ENCODE results near the gene STARD5.

Gene STARD5

DNA sequence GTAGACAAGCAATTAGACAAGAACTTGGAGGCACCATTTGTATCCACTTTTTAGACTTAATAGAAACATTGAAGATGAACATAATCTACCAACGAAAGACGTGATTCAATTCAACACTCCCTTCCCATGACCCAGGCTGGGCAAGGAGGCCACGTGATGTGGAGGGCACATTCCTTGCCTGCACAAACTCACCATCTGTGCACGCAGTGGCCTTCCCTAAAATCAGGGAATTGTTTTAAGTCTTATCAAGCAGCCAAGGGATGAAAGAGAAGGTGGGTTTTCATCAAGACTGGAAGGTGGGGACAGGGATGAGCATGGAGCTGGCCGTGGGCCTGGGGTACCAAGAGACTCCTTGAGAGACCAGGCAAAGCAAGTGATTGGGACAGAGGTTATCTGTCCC lies 13.5 kb downstream of the STARD5 start:
- DNase-seq = no peak

- DNase-seq = no peak
Observed at GRCh38 chr15:81309647-81310450, 14.1 kb downstream of the STARD5 start.

DNA sequence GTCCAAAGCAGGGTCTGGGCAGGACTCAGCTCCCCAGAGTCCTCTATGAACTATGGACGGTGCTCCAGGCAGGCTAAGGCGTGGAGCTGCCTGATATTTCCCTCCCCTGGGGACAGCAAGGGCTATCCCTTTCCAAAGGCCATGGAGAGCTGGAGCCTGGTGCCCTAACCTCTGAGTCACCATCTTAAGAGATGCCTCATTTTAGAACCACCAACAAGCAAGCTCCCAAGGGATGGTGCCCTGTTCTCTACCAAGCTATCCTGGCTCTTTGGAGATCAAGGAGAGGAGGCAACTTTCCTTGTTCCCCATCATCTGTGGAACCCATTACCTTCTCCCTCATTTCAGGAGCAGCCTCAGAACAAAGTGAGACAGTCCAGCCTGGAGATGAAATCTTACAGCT lies 15.7 kb downstream of the STARD5 start:
- no peak for DNase-seq

DNA sequence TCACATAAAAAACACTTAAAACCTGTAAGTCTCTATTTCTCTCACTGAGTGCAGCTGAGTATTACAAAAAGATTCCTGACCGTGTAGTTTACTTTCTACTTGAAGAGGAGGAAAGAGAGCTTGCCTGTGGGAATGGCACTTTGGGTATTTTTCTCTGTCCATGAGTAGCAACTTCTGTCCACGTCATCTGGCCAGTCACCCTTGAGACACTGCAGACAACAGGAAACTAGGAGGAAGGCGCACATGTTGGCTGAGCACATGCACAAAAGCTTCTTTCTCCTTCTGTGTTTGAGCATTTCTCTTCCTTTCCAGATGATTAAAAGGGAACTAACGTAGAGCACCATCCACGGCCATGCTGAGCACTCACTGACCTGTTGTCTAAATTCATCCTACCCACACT lies 19.7 kb downstream of the STARD5 start:
- no peak for DNase-seq

DNA sequence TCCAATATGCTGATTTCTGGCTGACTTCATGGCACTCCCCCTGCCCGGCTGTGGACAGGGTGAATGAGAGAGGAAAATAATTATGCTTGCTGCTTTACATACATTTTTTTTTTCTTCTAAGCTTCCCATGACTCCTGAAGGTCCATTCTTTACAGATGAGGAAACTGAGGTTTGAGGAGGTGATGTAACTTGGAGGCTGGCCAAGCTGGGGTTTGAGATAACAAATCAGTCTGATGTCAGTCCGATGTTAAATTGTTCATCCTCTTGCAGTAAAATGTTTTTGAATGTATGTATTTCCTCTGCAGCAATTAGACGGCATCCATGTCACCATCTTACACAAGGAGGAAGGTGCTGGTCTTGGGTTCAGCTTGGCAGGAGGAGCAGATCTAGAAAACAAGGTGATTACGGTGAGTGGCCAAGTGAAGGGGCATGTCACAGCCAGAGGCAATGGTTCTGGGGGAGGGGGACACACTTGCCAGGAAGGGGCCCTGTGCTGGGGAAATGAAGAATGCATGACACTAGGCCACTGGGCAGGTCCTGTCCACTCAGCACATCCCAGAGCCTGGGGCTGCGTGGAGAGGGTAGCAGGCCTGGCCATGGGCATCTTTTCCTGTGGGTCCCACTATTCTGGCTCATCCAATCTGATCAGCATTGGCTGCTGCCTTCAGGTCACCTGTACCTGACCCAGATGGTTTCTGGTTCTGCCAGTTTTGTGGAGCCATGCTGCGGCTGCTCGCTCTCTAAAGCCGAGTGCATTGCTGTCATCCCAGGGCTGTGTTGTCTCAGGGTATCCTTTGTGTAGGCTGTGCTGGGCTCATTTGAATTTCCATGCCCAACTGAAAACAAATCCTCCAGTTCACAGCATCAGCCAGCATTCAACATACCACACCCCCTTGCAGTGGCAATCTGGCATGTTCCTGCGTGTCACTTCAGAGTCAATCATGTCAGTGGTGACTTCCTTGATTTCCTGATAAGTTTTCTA lies 20.4 kb downstream of the STARD5 start:
- DNase-seq = no peak

DNA sequence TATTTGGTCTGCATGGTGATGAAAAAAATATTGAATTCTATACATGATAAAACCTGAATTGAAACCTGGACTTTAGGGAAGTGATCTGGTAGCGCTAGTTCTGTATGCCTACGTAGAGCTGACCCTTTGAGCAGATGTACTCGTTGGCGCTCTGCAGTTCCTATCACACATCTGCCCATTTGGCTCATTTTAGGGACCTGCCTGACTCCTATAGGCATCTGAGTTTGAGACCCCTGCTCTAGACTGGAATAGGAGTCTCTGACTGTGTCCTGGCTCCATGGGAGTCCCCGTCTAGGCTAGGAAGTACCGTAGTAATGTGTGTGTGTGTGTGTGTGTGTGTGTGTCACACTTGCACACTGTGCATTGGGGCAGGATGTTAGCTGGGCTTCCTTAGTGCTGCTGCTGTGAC lies 21.2 kb downstream of the STARD5 start:
- DNase-seq = no peak

DNA sequence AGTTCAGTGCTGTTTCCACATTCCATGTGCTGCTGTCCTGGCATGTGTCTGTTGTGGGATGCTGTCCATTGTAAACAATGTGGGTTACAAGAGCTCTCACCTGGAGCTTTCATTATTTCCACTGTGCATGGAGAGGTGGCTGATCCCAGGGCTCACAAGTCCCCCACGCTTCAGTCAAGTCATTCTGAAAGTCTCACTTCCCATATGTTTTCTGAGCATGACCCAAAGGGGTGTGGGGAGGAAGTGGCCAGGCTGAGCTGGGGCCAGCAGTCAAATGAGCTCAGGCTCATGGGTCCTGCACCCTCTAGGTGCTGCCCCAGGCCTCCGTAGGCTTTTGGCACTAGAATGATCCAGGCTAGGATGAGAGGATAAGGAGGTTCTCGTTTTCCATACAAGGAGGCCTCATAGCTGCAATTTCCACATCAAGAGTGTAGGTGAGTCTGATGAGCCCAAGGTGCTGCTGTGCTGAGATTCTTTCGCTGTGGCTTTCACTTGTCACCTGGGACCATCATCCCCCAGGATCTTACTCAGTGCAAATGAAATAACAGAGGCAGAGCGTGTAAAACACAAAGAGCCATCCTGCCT lies 22.0 kb downstream of the STARD5 start:
- no peak for DNase-seq

DNA sequence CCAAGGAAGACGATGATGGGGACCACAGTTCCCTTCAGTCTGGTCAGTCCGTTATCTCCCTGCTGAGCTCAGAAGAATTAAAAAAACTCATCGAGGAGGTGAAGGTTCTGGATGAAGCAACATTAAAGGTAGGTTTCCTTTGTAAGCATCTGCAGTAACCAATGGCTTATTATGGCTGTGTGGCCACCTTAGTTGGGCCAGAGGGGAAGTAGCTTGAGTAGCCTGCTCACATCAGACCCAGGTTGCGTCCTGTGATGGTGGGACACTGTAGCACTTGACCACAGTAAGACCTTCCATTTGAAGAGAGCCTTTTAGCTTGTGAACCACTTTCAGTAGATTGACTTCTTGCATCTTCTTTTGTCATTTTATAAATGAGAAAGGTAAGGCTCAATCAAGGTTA lies 22.6 kb downstream of the STARD5 start:
- DNase-seq = no peak

- no peak for DNase-seq
Observed at GRCh38 chr15:81299630-81300273, 24.2 kb downstream of the STARD5 start.

- no peak for DNase-seq
Observed at GRCh38 chr15:81299156-81299555, 24.8 kb downstream of the STARD5 start.

DNA sequence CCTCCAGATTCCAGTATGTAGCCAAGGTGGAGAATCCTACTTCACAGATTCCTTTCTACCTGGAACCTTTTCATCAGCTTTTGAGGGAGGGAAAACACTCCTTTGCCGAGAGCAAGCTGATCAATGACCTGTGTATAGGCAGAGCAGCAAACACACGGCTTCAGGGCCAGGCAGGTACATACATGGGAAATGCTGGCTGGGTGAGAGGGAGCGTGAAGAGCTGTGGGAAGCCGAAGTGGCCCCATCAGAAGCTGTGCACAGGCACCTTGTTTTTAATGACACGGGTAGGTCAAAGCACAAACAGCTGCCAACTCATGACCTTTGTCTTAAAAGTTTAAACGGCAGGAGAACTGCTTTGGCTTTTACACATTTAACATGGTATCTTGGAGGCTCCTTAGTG lies 25.3 kb downstream of the STARD5 start:
- no peak for DNase-seq

DNA sequence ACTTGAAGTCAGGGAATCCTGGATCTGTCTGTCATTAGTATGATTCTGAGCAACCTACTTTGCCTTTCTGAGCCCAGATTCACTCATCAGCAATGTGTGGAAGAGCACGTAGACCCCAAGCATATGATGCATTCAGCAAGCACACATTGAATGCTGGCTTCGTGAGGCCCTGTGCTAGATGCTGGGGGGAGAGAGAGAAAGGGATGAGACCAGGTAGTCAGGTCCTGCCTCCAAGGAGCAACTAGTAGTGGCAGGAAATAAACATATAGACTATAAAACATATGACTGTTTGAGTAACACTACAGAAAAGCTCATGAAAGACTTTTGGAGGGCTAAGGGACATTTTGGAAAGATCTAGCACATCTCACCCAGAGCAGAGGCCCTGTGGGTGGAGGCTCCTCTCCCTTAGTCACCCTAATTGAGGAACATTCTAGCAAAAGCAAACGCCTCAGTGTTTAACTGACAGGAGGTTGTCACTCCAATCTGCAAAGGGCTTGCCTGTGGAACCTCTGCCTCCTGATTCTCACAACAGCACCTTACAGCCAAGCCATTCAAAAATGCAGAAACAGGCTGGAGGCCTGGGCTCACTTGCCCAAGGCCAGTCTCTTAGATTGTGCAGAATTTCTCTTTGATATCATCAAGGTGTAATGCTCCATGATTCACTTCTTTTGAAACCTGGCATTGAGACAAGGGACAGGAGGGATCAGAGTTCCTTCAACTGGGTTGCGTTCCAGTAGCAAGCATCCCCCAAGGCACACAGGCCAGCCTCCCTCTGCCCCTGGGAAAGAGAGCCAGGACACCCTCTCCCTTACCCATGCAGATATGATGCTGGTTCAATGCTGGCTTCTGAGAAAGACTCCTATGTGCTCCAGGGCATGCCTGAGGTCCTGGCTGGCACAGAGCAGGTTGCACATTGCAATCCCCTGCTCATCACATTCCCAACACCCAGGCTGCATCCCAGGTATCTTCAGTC lies 26.1 kb downstream of the STARD5 start:
- DNase-seq = no peak

- DNase-seq = peak; percentile 22 to 75
Observed at GRCh38 chr15:81297147-81297572, 26.8 kb downstream of the STARD5 start.

DNA sequence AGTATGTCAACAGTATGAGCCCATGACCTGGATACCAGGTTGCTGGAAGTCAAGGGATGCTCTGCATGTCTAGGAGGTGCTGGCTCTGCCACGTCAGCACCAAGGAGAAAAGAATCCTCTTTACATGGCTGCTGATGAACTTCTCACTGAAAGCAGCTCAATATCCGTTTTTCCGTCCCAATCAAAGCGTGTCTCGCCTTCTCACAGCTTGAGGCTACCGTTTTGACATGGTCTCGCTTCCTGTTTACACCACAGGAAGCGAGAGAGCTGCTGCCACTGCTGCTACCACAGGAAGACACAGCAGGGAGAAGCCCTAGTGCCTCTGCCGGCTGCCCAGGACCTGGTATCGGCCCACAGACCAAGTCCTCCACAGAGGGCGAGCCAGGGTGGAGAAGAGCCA lies 27.3 kb downstream of the STARD5 start:
- peak in 1 of 2 experiments; percentile 36 for DNase-seq

DNA sequence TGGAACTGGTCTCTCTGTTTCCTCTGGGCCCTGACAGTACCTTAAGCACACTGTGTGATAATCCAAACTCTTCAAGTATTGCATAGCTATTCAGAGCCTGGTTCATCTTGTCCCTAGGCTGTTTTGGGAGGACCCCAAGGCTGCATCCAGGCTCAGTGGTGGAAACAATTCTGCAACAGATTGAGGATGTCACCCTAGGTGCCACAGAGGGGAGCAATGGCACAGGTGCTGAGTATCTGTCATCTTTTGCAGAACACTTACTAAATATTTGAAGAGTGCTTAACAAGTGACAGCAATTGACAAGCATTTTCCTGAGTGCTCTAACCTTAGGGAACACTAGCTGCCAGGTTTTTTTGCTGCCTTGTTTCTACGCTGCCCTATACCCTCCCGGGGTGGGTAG lies 27.8 kb downstream of the STARD5 start:
- DNase-seq = no peak

- DNase-seq = no peak
Observed at GRCh38 chr15:81295486-81296121, 28.3 kb downstream of the STARD5 start.

GRCh38 chr15:81294516-81294880 lies 29.4 kb downstream of the STARD5 start:
- no peak for DNase-seq

DNA sequence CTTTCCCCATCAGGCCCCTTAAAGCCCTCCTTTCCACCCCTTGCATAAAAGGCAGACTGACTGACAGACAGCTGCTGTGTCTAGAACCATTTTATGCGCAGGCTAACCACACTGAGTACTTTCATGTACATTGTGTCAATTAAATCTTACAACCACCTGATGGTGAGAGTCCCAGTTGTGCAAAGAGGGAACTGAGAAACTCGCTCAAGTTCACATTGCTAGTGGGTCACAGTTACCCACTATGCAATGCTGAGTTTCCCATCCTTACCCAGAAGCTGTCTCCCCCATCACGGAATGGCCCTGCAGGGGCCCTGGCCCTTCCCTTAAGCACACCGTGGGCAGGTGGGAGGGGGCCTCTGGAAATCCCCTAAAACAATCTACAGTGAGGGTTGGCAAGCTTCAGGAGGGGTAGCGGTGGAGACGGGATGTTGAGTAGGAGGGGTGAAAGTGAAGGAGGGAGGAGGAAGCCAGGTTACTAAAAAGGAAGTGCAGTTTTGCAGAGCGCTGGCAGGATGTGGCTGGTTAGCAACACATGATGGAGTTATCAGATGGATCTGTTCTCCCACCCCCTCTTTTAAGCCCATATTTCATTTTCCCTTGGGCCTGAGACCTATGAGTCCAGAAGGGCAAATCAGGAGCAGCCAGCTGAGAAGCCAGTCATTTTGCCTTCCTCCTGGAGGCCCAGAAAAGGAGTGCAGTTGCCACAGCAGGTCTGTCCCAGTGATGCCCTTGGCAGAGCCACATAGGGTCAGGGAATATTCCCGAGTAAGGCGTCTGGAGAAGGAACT lies 30.0 kb downstream of the STARD5 start:
- DNase-seq = no peak

- DNase-seq = no peak
Observed at GRCh38 chr15:81292523-81293001, 31.4 kb downstream of the STARD5 start.

DNA sequence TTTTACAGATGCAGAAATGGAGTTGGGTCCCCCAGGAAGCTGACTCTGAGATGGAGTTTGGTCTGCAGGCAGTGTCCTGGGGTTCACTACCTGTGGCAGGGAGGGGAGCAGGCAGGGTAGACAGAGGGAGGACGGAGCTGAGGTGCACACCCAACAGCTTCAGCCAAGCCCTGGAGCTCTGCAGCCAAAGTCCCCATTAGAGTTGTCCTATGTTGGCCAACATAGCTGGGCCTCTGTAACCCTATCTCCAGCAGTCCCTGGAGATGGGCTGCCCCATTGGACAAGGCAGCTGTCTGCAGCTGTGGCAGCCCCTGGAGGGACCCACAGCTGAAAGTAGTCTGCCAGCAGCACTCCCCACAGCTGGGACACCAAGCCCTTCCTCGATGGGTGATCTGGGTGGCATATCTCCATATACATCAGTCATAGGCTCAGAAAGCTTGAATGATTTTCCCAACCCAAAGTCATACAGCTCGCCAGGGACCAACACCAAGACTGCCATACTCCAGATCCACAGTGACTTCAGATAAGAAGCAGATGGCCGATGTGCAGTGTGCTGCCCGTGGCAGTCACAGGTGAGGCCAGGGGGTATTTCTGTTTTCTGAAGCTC lies 31.9 kb downstream of the STARD5 start:
- no peak for DNase-seq
